SHP77 treated with DMSO at 0.1 percent for 48 hours (cell line): ENCODE measurements around the gene TUBD1.
"Not testable (repeated sequence)": the region's sequence is repeated elsewhere in the genome, so short reads cannot be mapped to it uniquely, and the experiment has no call there.

Experiments
- DNase-seq: peaks from one replicate; lab custom pipeline; 2025; lab: John Stamatoyannopoulos, UW

Gene TUBD1

DNA sequence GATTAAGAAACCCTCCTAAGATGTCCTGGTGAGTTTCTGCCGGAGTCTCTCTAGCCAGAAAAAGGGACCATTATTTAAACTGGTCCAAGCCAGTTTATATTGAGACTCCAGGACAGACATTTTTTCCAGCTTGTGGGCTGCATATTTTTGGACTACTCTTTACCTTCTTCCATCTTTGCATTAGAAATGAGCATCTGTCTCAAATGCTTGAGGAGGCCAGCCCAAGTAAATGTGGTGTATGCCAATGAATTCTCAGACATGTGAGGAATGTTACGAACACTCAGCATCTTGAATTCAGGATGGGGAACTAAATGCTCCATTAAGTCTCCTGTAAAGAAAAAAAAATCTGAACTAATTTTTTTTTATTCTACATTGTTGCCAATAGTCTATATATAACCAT is 18.4 kb downstream of the TUBD1 start:
- no peak for DNase-seq

DNA sequence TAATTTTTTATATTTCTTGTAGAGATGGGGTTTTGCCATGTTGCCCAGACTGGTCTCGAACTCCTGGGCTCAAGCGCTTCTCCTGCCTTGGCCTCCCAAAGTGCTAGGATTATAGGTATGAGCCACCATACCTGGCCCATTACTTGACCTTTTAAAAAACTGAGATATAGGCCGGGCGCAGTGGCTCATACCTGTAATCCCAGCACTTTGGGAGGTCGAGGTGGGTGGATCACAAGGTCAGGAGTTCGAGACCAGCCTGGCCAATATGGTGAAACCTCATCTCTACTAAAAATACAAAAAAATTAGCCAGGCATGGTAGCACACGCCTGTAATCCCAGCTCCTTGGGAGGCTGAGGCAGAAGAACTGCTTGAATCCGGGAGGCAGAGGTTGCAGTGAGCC is 19.3 kb downstream of the TUBD1 start:
- not testable (repeated sequence) for DNase-seq

GRCh38 chr17:59872351-59872750 is 20.4 kb downstream of the TUBD1 start:
- DNase-seq, result no peak

DNA sequence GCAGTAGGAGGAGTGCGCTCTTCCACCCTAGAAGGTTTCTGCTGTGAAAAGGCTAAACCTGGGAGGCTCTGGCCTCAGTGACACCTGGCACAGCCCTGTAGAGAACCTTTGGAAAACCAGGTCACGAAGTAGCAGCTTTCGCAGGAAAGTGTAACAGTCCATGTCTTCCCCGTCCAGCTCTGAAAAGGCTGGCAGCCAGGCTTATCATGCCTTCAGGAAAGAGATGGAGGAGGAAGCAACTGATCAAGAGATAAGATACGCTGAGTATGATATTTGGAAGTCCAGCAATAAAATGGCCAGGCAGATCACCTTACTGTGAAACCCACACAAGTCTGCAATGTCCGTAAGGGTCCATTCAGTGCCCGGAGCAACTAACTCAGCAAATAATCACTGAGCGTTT is 22.3 kb downstream of the TUBD1 start:
- no peak for DNase-seq

DNA sequence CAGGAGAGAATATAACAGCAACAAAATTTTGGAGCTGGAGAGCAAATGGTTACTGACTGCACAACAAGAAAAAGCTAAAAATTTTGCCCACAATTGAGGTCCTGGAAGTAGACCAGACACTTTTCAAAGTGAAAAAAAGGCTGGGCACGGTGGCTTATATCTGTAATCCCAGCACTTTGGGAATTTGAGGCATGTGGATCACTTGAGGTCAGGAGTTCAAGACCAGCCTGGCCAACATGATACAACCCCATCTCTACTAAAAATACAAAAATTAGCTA is 22.9 kb downstream of the TUBD1 start:
- no peak for DNase-seq

GRCh38 chr17:59863616-59864015 is 29.1 kb downstream of the TUBD1 start:
- DNase-seq, result no peak

- DNase-seq, result no peak
Observed at GRCh38 chr17:59859444-59860025, 33.2 kb downstream of the TUBD1 start.

- no peak for DNase-seq
Observed at GRCh38 chr17:59858932-59859331, 33.8 kb downstream of the TUBD1 start.

GRCh38 chr17:59858167-59858816 is 34.5 kb downstream of the TUBD1 start:
- no peak for DNase-seq

DNA sequence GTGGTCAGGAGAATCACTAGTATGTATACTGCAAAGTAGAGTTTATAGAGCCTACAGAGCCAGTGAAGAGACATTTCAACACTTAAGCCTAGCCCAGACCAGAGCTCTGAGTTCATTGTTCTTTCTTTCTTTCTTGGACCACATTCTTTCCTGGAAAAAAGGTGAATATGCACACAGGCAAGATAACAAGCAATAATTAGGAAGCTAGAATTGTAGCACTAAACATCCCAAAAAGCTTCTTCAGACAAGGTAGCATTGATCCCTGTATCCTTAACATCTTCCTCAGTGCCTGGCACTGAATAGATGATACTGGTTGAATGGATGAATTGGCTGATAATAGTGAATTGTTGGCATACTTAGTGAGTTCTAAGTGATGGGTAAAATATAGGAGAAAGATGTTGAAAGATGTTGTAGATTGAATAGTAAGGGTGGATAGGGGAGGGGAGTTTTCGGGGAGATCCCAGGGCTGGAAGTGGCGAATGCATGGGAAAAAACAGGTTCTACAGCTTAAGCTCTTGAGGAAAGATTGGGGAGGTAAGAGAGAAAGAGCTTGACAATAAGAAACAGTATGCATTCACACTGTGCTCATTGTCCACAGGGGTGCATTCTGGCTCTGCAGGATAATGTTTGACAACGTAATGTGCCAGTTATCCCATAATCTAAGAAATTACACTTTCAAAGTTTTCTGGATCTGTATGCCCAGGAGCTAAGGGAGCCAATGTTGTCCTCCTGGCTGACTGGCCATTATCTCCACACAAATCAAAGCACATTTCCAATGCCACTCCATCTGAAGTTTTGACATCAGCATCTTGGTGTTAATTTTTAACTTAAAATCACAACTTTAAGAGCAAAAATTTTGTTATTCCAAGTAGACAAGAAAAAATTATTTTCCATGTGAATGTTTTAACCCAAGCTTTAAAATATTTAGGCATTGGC is 35.6 kb downstream of the TUBD1 start:
- DNase-seq, result no peak

GRCh38 chr17:59853919-59854729 is 38.6 kb downstream of the TUBD1 start:
- DNase-seq, result not testable (repeated sequence)

DNA sequence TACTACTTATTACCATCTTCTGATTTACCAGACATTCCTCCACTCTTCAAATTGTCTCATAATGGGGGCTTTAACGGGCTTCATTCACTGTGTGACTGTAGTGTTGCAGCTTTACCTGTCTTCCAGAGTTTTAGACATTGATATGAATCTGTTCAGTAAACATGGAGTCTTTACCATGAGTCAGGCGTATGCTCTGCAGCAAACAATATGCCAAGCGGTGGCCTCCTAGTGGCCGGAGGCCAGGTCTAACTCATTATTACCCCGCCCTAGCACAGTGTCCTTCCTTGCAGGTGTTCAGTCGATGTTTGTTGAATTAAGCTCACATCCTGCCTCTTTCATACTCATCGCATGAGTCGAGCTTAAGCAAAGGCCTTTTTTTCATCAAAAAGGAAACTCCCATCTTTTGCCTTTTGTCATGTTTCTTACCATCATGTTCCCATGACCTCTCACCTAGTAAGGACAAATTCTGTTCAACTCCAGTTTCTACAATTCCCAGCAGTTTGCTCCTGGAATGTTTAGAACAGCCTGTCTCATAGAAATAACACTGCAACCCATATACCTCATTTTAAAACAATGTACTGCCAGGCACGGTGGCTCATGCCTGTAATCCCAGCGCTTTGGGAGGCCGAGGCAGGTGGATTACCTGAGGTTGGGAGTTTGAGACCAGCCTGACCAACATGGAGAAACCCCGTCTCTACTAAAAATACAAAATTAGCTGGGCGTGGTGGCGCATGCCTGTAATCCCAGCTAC is 39.4 kb downstream of the TUBD1 start:
- peak; percentile 94 for DNase-seq

DNA sequence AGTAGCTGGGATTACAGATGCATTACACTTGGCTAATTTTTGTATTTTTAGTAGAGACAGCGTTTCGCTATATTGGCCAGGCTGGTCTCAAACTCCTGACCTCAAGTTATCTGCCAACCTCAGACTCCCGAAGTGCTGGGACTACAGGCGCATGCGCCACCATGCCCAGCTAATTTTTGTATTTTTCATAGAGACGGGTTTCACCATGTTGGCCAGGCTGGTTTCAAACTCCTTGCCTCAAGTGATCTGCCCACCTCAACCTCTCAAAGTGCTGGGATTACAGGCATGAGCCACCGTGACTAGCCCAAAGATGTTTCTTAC is 39.9 kb downstream of the TUBD1 start:
- not testable (repeated sequence) for DNase-seq

- no peak for DNase-seq
Observed at GRCh38 chr17:59851439-59852375, 41.0 kb downstream of the TUBD1 start.

- DNase-seq, result not testable (repeated sequence)
Observed at GRCh38 chr17:59850311-59850710, 42.4 kb downstream of the TUBD1 start.

DNA sequence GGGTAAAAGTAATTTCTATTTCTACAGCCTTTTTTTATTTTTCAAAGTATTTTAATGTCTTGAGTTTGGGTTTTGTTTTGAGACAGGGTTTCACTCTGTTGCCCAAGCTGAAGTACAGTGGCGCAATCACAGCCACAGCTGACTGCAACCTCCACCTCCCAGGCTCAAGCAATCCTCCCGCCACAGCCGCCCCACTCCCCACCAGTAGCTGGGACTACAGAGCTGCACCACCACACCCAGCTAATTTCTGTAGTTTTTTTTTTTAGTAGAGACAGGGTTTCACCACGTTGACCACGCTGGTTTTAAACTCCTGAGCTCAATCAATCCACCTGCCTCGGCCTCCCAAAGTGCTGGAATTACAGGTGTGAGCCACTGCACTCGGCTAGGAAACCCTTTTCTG is 44.0 kb downstream of the TUBD1 start:
- no peak for DNase-seq

GRCh38 chr17:59848385-59848668 is 44.4 kb downstream of the TUBD1 start:
- no peak for DNase-seq

DNA sequence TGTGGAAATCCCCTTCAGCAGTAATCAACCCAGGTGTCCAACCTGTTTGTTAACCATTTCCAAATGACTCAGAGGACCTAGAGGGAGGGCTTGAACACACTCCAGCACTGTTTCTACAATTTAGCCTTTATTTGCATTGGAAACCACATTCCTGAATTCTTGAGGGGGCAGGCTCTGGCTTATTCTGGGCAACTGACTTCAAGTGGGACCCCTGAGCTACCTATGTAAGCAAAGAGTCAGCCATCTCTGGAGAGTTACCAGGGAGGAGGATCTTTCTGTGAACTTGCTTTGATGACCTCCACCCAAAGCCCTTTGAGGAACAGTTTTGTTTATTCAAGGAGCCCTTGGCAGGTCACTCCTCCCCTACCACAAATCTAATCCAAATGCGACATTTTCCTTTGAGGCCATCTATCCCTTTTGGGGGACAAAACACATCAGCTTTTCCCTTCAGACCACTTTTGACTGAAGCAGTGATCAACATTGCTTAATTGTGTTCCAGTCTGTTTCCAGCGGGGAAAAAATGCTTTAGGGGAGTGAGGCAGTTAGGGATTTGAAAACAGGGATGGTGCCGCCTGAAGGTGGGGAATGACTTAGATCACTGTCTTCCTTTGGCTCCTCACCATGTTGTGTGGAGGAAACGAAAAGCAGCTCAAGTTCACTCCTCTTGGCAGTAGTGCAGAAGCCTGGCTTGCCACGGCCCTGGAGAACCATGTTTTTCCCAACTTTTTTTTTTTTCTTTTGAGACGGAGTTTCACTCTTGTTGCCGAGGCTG is 46.2 kb downstream of the TUBD1 start:
- peak; percentile 77 for DNase-seq

- peak; percentile 99 for DNase-seq
Observed at GRCh38 chr17:59845595-59846393, 46.9 kb downstream of the TUBD1 start.
